Activated T-helper 1 cell treated with Interleukin-2 at 50 U/mL for 16 hours (primary cell): ENCODE measurements around the gene AP2A2.
"Not testable (repeated sequence)": the region's sequence is repeated elsewhere in the genome, so short reads cannot be mapped to it uniquely, and the experiment has no call there.

Source experiments
- DNase-seq: peaks from one replicate; pipeline ENCODE4 v3.0.0-alpha.2; 2020; ENCODE audit warnings: low read depth

AP2A2 gene

DNA sequence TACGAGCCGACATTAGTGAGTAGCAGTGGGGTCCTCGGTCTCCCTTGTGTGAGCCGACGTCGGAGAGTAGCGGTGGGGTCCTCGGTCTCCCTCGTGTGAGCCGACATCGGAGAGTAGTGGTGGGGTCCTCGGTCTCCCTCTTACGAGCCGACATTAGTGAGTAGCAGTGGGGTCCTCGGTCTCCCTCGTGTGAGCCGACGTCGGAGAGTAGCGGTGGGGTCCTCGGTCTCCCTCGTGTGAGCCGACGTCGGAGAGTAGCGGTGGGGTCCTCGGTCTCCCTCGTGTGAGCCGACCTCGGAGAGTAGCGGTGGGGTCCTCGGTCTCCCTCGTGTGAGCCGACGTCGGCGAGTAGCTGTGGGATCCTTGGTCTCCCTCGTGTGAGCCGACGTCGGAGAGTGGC lies 49.7 kb downstream of the AP2A2 start:
- DNase-seq, result not testable (repeated sequence)

DNA sequence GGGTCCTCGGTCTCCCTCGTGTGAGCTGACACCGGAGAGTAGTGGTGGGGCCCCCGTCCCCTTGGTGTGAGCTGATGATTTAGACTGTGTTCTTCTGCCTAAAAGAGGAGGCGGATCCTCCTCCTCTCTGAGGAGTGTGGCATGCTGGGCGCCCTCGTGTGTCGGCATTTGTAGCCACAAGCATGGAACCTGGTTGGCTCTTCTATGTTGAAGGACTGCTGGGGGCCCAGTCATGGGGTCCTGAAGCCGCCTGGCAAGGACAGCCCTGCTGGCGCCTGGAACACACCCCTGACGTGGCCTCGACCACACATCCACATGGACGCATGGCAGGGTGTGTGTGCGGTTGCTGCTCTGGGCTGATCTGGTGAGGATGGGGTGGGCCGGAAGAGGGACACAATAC lies 50.2 kb downstream of the AP2A2 start:
- no peak for DNase-seq

DNA sequence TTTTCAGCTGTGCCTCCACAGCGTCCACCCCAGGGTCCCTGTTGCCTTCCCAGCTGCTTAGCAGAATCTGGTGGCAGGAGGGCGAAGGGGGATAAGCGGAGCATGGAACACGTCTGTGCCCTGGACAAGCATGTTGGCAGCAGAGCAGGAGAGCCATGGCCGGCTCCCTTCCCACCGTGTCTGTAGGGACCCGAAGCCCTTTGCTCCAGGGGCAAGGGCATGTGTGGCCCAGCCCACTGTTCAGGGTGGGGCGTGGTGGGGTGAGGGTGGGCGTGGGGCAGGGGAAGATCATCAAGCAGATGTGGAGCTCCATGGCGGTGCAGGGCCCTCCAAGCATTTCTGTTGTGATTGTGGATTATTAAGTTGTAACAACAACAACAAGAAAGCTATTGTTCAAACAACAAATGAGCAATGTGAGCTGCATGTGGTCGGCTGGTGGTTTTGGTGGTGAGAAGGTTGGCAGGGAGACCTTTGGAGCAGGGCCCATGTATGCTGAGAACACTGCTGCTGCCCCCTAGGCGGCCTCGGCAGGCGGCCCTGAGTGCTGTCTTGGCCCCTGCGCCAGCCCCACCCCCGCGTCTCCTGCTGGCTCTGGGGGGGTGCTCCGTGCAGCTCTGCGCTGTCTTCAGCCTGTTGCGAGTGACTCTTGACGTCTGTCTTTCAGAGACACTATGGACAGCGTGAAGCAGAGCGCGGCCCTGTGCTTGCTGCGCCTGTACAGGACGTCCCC lies 50.9 kb downstream of the AP2A2 start:
- DNase-seq, result no peak

DNA sequence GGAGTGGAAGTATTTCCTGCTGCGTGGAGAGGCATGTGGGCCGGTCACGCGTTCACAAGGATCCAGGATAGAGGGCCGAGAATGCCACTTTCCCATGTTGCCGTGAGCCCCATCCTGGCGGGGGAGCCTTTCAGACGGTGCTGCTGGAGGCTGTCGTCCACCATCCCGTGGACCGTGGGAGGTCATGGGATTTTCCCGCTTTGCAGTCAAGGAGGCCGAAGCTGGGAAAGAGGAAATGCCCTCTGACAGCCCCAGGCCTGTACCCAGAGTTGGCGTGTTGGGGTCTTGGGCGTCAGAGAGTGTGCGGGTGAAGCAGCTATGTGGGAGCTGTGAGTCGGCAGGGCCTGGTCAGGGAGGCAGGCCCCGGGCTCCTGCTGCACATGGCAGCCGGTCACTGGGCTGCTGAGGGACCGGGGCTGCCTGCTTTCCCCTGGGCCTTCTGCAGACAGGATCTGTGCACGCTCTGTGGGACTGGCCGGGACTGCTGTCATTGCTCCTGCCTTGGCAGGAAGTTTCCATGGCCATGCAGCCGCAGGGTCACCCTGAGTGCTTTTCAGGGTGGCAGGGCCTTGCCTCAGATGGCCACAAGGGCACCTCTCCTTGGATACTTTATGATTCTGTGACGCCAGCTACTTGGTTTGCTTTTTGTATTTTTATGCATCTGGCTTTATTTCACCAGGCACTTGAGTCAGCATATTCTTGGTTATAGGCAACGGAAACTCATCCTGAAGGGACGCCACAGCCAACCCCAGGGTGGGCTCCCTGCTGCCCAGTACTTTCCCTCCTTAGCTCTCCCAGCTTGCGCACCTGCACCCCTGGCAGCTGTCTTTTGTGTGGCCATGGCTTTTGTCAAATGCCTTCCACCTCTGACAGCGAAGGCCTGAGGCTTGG lies 52.4 kb downstream of the AP2A2 start:
- DNase-seq, result no peak

DNA sequence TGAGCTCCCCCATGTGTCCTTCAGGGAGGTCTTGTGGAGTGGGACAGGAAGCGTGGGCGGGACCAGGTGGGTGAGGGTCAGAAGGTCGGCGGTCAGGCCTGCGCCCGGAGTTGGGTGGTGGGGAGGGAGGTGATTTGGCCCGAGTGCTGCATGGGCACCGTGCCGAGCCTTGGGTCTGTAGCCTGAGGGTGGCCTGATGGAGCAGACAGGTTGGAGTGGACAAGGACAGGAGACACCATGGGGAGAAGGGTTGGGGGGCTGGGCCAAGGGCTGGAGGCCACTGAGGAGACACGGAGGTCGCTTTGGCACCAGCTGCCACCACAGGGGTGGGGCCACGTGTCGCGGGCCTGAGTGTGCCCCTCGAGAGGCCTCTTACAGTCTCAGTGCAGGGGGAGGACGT lies 53.1 kb downstream of the AP2A2 start:
- DNase-seq, result no peak

DNA sequence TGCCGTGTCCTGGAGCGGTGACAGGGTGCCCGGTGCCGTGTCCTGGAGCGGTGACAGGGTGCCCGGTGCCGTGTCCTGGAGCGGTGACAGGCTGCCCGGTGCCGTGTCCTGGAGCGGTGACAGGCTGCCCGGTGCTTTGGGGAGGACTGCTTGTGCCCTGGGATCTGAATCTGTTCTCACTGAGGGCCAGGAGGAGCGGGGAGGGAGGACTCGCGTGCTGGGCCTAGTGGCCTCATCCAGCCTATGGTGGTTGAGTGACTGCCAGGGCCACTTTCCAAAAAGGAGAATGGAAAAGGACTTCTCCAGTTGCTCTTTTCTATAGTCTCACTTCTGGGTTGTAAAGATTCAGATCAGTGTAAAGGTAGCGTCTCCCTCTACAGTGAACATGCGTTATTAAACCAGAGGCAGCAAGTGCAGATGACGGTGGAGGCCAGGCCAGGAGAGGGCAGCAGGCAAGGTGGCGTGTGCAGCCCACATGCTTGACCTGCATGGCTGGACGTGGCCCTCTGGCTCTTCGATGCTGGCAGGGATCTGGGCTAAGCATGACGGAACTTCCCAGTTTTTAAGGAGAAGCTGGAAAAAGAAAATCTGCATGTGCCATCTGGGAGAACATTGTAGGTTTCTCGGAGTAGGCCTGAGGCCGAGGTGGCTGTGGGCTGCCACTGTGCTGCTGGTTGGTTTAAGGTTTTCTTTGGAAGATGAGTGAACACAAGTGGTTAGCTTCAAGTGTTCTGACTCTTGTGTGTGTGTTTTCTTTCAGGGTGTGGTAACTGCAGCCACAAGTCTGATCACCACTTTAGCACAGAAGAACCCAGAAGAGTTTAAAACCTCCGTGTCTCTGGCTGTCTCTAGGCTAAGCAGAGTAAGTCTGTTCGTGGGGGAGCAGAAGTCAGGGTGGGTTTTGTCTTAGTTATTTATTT lies 55.0 kb downstream of the AP2A2 start:
- no peak for DNase-seq

DNA sequence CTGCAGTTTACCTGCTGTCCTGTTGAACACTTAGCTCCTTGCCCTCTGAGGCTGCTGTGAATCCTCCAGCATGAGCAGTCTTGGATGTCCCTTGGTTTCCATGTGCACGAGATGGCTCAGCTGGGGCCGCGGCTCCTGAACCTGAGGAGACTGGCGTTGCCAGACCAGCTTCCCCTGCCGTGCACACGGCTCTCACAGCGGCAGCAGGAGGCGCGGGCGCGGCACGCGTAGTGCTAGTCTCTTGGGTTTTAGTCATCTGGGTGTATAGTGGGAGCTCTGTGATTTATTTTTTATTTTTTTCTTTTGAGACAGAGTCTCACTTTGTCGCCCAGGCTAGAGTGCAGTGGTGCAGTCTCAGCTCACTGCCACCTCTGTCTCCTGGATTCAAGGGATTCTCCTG lies 56.1 kb downstream of the AP2A2 start:
- no peak for DNase-seq

DNA sequence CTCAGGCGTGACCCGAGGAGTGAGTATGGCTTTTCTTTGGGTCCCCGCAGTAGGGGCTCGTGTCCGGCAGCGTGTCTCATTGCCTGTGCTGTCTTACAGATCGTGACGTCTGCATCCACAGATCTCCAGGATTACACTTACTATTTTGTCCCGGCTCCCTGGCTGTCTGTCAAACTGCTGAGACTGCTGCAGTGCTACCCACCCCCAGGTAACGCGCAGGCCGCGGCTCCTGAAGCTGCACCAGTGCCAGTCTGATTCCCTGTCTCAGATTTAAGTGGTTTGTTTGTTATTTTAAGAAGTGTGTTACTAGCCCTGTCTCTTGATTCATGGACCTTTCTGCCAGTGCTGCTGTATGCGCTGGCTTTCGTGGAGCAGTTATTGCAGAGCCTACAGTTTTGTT lies 58.9 kb downstream of the AP2A2 start:
- DNase-seq, result no peak

DNA sequence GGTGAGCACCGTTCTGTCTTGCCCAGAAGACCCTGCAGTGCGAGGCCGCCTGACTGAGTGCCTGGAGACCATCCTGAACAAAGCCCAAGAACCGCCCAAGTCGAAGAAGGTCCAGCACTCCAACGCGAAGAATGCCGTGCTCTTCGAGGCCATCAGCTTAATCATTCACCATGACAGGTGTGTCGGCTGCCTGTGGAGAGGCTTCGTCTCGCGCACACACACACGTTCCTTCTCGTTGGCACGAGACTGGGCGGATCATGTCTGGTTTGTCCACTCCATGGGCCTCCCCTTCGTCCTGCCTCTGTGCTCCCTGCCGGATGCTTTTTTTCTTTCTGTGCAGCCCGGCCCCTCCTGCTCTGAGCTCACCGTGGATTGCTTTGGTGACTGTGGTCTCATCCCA lies 59.7 kb downstream of the AP2A2 start:
- DNase-seq, result no peak

DNA sequence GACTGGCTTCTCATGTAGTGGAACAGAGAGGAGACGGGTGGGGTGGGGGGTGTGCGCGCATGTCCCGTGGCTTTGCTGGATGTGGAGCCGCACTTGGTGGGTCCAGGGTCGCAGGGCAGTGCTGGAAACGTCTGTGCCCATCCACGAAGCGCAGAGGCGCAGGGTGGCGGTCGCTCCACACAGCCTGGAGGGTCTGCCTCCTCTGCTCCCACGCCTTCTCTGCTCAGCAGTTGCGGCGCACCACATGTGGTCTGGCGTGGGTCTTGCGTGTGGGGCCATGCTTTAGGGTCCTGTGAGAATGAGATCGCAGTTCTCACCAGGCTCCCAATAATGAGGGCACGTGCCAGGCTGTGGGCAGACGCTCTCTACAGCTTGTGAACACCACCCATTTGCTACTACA lies 60.2 kb downstream of the AP2A2 start:
- no peak for DNase-seq

DNA sequence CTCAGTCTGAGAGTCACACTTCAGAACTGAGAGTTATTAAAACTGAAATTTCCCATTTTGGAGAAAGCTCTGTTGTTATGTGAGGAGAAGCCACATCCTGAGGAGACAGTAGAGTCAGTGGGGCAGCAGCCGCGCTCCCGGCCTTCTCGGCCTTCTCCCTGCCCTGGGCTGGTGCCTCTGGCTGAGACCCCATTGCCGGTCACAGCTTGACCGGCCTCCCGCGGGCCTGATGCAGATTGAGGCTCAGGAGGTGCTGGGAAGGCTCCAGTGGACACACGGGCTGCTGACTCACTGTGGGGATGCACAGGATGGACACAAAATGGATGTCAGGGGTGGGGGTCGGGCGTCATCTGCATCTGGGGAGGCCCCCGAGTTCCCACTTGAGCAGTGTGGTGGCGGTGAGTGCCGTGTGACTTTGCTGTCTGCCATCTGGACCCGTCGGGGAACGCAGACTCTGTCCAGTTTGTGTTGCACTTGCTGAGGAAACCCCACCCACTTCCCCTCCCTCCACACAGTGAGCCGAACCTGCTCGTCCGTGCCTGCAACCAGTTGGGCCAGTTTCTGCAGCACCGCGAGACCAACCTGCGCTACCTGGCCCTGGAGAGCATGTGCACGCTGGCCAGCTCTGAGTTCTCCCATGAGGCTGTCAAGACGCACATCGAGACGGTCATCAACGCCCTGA lies 60.7 kb downstream of the AP2A2 start:
- DNase-seq, result no peak

DNA sequence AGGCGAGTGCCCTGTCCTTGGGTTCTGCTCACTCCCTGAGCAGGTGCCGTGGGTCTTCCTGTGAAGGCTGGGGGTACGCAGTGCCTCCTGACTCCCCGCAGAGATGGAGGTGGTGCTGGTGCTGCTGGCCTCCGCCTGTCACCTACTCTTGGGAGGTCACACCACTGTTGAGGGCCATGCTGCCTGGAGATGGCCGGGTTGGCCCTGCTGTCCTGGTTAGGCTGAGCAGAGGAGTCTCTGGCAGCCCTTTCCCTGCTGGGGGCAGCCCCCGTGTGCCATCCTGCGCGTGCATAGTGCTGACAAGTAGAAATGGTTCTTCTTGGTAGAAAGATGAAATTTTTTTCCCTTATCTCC lies 61.3 kb downstream of the AP2A2 start:
- DNase-seq, result no peak

DNA sequence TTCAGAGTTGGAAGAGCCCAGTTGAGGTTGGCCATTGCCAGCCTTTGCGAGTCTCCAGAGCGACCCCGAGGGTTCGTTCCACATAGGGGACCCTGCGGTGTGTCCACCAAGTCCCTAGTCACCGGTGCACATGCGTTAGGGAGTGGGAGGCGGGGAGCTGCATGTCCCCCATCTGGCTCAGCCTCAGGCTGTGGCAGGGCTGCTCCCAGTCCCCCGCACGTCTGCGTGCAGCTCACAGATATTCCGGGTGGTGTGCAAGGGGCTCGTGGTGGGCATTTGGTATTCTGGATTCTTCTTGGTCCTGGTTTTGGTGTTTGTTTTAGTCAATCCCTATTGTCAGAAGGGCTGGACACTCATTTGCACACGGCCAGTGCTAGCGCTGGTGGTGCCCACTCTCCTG lies 62.0 kb downstream of the AP2A2 start:
- DNase-seq, result no peak

DNA sequence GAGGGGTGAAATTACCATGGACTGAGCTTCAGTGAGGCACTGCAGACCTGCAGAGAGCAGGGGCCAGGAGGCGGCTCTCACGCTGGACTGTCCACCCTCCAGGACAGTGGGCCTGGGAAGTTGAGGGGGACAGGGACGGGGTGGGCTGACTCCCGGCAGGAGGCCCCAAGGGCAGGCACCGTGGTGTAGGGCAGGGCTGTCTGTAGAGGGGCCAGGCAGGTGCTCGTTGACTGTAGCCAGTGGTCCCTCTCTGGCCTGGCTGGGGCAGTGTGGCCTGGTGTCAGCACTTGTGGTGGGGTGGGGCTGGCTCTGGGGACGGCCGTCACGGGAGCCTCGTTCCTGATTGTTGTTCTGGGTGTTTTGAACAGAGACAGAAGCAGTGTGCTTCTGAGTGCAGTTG lies 64.4 kb downstream of the AP2A2 start:
- no peak for DNase-seq

DNA sequence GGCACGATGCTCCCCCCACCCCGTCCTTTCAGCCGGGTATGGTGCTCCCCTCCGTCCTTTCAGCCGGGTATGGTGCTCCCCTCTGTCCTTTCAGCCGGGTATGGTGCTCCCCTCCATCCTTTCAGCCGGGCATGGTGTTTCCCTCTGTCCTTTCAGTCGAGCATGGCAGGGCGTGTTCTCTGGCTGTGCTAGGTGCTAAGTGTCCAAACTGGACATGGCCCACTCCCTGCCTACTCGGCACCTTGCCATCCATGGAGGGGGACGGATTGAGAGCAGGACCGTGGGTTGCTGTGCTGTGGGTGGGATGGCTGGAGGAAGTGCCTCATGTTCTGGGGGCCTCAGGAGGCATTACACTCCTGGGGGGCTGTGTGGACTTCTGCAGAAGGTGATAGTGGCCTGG lies 65.4 kb downstream of the AP2A2 start:
- DNase-seq, result no peak

DNA sequence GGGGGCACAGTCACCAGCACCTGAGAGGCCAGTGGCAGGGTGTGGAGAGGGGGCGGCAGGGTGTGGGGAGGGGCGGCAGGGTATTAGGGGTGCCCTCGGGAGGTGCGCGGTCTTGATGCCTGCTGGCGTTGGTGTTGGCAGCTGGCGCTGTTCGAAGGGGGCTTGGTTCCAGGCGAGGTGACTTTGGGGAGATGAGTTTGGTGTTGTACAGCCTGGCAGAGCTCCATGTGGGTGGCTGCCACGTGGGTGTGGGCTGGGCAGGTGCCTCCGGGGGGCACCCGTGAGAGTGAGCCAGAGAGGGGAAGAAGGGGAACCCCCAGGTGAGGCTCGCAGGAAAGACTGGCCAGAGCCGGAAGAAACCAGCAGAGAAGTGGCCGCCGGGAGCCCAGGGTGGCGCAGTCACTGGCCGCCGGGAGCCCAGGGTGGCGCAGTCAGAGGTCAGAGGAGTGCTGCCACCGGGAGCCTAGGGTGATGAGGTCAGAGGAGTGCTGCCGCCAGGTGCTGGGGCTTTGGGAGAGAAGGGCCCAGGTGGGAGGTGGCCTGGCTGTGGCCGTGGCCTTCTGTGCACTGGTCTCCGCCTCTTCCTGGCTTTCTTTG lies 66.1 kb downstream of the AP2A2 start:
- DNase-seq, result no peak

DNA sequence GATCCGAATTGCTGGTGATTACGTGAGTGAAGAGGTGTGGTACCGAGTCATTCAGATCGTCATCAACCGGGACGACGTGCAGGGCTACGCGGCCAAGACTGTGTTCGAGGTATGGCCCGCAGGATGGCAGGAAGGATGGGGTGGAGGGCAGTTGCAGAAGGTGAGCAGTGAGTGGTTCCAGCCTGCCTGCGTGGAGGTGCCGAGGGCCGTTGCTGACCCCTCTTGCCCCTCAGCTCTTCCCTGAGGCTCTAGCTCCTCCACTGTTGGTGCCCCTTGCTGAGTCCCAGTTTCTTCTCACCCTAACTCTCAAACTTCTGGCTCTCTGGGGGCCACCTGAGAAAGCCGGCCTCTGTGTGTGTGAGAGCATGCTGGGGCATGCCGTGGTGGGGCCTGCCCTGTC lies 66.9 kb downstream of the AP2A2 start:
- no peak for DNase-seq

DNA sequence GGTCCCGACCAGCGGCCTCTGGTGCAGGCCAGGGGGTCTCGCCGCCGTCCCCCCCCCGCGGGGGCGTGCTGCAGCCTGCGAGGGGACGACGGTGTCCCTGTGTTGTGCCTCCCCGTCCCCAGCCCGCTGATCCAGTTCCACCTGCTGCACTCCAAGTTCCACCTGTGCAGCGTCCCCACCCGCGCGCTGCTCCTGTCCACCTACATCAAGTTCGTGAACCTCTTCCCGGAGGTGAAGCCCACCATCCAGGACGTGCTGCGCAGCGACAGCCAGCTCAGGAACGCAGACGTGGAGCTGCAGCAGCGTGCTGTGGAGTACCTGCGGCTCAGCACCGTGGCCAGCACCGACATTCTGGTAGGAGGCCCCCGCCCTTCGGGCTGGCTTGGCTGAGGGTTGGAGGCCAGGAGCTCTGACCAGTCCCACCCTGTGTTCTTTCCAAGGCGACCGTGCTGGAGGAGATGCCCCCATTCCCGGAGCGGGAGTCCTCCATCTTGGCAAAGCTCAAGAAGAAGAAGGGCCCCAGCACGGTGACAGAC lies 68.0 kb downstream of the AP2A2 start:
- DNase-seq, result no peak

DNA sequence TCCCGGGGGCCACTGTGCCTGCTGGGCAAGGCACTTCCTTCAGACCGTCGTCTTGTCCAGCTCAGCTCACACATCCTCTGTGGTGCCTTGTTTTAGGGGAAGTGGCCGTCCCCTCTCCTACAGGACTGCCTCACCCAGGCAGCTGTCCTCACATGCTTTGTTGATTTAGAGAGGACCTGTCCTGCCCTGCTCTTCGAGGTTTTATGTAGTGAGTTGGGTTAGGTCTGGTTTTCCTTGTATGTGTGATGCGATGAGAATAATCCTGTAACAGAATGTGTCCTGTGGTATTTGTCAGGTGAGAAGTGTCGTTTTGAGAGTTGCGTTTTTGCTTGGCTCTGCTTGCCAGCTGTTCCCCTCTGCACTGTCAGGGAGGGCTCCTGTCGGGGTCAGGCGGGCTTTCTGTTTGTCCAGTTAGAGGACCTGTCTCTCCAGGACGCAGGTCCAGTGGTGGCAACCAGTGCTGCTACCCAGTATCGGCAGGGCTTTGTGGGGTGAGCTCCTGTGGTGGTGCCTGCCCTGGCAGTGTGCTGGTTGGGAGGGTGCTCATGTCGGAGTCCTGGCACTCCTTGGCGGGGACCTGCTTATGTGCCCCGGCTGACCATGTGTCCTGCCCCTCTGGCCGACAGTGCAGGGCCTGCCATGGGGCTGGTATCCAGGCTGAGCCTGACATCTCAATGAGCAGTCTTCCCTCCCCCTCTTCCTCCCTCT lies 69.5 kb downstream of the AP2A2 start:
- no peak for DNase-seq

DNA sequence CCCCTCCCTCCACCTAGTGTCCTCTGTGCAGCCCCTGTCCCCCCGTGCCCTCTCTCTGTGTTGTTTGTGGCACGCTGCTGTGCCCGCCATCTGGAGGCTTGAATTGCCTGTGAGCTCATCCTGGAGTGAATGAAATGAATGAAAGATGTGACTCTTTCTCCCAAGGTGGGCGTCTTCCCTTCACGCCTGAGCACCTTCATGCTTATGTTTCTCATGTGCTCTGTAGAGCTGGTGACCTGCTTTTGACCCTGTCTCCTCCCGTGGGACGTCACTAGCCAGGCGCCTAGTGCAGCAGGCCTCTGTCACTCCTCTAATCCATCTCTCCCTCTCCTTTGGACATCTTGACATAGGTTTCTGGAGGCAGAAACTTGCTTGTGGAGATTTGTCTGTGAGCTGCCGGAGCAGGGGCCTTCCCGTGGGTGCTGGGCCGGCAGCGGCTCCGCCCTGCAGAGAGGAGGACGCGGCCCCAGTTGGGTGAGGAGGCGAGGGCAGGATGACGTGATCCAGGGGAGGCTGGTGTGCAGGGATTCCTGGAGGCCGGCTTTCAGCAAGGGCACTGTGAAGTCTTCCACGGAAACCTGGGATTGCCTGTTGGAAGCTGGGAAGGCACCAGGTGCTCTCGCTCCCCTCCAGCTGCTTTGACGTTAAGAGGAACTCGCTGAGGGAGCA lies 70.2 kb downstream of the AP2A2 start:
- no peak for DNase-seq
